Activated naive CD4-positive, alpha-beta T cell treated with anti-CD3 and anti-CD28 coated beads for 36 hours (primary cell): Measurements from ENCODE around the gene MMP25. TPM values are rescaled to one million over a fixed set of nuclear protein-coding genes. Genes with fewer than 3 reads are reported as not detected.

Source experiments
- CTCF ChIA-PET: fragments of 350-600 bp; sonication (Branson Sonifier 250); formaldehyde crosslinking; loops from one replicate; lab custom pipeline; 2021; ENCODE audit warnings: antibody characterized with exemption; lab: Charles Lee
- DNase-seq: peaks from one replicate; pipeline ENCODE4 v3.0.0-alpha.2; 2020
- H3K27ac Mint-ChIP-seq: one replicate; pipeline ENCODE4 v1.8.0; 2021; ENCODE audit warnings: mild to moderate bottlenecking, mixed read lengths
- H3K27me3 Mint-ChIP-seq: one replicate; pipeline ENCODE4 v1.8.0; 2021; ENCODE audit warnings: low read depth, mixed read lengths
- H3K36me3 Mint-ChIP-seq: one replicate; pipeline ENCODE4 v1.8.0; 2021; ENCODE audit warnings: low read depth, mixed read lengths
- H3K4me1 Mint-ChIP-seq: one replicate; pipeline ENCODE4 v1.8.0; 2021; ENCODE audit warnings: low read depth, mixed read lengths
- H3K4me3 Mint-ChIP-seq: one replicate; pipeline ENCODE4 v1.8.0; 2021; ENCODE audit warnings: mild to moderate bottlenecking, moderate library complexity, mixed read lengths
- H3K9me3 Mint-ChIP-seq: one replicate; pipeline ENCODE4 v1.8.0; 2021; ENCODE audit warnings: mixed read lengths
- intact Hi-C: fragments of 100-400 bp; cut with micrococcal nuclease; formaldehyde crosslinking; loops from one replicate; pipeline ENCODE4 v1.15.1; 2023
- total RNA-seq, 2 experiments: library from RNA; stranded (reverse); gene quantifications; one replicate each; pipeline ENCODE4 v1.2.3, GENCODE V29; 2021

MMP25 gene
- total RNA-seq, 2 experiments from 2014 or later = 0.29 to 0.37 TPM

DNA sequence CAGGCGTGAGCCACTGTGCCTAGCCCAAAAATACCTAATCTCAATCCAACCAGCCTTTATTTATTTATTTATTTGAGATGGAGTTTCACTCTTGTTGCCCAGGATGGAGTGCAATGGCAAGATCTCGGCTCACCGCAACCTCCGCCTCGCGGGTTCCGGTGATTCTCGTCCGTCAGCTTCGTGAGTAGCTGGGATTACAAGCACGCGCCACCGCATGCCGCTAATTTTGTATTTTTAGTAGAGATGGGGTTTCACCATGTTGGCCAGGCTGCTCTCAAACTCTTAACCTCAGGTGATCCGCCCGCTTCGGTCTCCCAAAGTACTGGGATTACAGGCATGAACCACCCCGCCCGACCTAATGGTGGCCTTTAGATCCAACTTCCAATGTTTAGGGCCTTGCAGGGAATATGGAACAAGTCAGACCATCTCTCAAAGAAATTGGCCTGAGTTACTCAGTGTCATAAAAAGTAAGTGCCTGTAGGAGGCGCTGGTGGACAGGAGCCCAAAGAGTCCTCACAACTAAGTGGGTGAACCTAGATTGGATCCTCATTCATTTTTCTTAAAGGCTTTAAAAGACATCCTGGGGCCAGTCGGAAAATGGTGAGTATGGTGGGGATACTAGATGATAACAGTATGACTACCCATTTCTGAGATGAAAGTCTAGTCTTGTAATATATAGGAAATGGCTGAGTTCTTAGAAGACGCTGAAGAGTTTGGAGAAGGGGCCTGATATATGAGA lies 48.1 kb downstream of the MMP25 start:
- CTCF ChIA-PET = interaction anchor here (1.3 to 4.6 kb wide), 3 partner anchors 11 to 35 kb away, joined by 5 to 26 read pairs (median 9); no protein-coding TSS in a partner anchor
- DNase-seq = peak; percentile 80
- Mint-ChIP-seq H3K27ac (no peak overlapping the region), H3K4me3 (no peak overlapping the region), H3K36me3 (no peaks in the 10 kb centered on the region), H3K9me3 (no peaks in the 10 kb centered on the region), H3K27me3 (no peaks in the 10 kb centered on the region), H3K4me1 (peaks cover 23% of the 10 kb centered on the region)
- intact Hi-C loops = loop anchor here (1.0 kb wide), 2 partner anchors 30 to 72 kb away; no protein-coding TSS in a partner anchor

DNA sequence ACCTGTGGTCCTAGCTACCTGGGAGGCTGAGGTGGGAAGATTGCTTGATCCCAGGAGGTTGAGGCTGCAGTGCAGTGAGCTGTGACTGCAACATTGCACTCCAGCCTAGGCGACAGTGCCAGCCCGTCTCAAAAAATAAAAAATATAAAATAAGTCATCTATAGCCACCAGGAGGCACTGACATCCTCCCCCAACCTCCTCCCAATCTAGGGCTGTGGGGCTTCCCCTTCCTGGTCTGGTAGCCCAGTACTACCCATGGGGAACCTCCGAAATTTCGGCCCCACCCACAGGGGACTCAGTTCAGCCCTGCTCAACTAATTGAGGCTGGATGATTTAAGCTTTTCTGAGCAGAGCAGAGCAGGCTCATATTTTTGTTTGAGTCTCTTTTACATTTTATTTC lies 49.5 kb downstream of the MMP25 start:
- CTCF ChIA-PET = interaction anchor here (0.6 to 9.5 kb wide), 18 partner anchors 9 to 419 kb away, joined by 3 to 122 read pairs (median 4); partner anchors contain the start of genes HCFC1R1, IL32 and THOC6
- Mint-ChIP-seq H3K36me3 (no peaks in the 10 kb centered on the region), H3K4me3 (no peak overlapping the region), H3K4me1 (peaks cover 29% of the 10 kb centered on the region), H3K27me3 (no peaks in the 10 kb centered on the region), H3K9me3 (no peaks in the 10 kb centered on the region), H3K27ac (no peak overlapping the region)
- DNase-seq = peak; percentile 76
- intact Hi-C loops = loop anchor here (1.0 kb wide), 1 partner anchor 33 kb away; no protein-coding TSS in a partner anchor

DNA sequence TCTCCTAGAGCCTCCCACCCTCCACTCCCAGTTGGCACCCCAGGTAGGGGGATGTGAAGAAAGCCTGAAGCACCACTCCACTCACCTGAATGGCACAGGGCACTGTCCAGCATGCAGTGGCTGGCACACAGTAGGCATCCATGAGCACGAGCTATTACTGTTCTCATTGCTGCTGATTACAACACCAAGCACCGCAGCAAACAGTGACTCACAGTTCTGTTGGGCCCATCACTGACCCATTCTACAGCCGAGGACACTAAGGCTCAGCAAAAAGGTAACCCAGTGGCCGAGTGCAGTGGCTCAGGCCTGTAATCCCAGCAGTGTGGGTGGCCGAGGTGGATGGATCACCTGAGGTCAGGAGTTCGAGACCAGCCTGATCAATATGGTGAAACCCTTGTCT lies 50.0 kb downstream of the MMP25 start:
- Mint-ChIP-seq H3K36me3 (no peaks in the 10 kb centered on the region), H3K4me3 (no peak overlapping the region), H3K4me1 (peaks cover 29% of the 10 kb centered on the region), H3K27me3 (no peaks in the 10 kb centered on the region), H3K9me3 (no peaks in the 10 kb centered on the region), H3K27ac (no peak overlapping the region)
- CTCF ChIA-PET = interaction anchor here (0.5 to 9.5 kb wide), 16 partner anchors 9 to 419 kb away, joined by 3 to 122 read pairs (median 4); partner anchors contain the start of genes HCFC1R1, IL32 and THOC6
- intact Hi-C loops = loop anchor here (1.0 kb wide), 1 partner anchor 33 kb away; no protein-coding TSS in a partner anchor
- no peak for DNase-seq

DNA sequence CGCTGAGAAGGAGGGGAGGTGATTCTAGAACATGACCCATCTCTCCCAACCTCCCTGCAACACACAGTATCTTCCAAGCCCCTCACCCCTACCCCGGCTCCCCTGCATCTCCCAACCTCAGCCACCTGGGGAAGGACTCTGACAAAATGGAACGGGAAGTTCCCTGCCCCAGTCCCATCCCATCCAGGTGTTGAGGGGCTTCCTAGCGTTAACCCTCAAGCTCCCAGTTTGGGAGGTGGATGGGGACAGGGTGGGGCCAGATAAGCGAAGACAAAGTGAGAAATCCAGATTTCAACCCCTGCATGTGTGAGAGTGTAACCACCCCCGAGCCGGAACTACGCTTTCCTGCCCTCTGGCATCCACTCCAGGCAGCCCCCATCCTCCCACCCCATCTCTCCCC lies 50.9 kb downstream of the MMP25 start:
- Mint-ChIP-seq H3K9me3 (no peaks in the 10 kb centered on the region), H3K36me3 (no peaks in the 10 kb centered on the region), H3K4me1 (peaks cover 34% of the 10 kb centered on the region), H3K27me3 (no peaks in the 10 kb centered on the region), H3K4me3 (no peak overlapping the region), H3K27ac (no peak overlapping the region)
- DNase-seq = no peak
- CTCF ChIA-PET = interaction anchor here (0.6 to 9.5 kb wide), 9 partner anchors 17 to 216 kb away, joined by 3 to 122 read pairs (median 5); partner anchors contain the start of gene IL32
- intact Hi-C loops = no loop called here

DNA sequence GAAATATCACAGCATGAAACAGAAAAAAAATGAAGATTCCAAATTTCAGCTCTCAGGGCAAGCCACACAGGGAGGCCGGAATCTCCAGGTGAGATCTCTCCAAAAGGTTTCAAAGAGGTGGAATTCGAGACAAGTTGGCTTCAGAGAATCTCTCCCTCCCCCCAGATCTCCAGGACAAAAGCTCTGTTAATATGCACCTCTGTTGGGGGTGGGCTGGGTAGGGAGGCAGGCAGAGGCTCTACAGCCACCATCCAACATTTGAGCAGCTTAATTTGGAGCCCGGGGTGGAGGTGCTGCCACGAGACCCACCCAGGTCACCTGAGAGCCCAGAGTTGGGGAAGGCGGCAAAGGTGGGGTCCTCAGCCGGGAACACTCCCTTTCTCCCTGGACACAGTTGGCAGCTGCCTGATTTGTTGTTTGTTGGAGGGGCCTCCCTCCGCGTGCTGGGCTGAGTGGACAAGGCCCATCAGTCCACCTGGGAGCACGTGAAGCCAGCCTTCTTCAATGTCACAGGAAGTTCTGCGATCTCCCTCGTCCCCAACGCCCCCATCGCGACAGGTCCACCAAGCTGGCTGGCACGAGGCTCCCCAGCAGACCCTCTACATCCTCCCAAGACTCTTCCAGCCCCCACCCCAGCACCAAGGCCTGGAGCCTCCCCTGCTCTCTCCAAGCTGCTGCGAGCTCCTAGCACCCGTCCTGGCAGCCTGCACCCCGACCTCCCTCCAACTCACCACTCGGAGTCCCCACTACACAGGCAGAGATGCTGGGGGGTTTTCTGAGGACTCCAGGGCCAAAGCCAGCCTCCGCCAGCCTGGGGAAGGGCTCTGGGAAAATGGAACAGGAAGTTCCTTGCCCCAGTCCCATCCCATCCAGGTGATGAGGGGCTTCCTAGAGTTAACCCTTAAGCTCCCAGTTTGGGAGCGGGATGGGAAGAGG lies 52.4 kb downstream of the MMP25 start, which contains the start of gene ZSCAN10:
Gene ZSCAN10, minus strand, starts transcription at position 836 of the 936 bp plus-strand sequence. CDS start 6,357 bp downstream, outside the sequence.
- no peaks in the 10 kb centered on the region for H3K27me3 Mint-ChIP-seq
- no peak within 1 kb of the TSS for H3K27ac Mint-ChIP-seq
- no peaks in the 10 kb centered on the region for H3K9me3 Mint-ChIP-seq
- DNase-seq = no peak
- CTCF ChIA-PET = interaction anchor here (0.8 to 9.5 kb wide), 5 partner anchors 28 to 73 kb away, joined by 3 to 122 read pairs (median 4); no protein-coding TSS in a partner anchor
- intact Hi-C loops = no loop called here
- peak within 1 kb of the TSS; percentile 69 for H3K4me3 Mint-ChIP-seq
- H3K4me1 Mint-ChIP-seq = peaks cover 41% of the 10 kb centered on the region
- no peaks in the 10 kb centered on the region for H3K36me3 Mint-ChIP-seq

DNA sequence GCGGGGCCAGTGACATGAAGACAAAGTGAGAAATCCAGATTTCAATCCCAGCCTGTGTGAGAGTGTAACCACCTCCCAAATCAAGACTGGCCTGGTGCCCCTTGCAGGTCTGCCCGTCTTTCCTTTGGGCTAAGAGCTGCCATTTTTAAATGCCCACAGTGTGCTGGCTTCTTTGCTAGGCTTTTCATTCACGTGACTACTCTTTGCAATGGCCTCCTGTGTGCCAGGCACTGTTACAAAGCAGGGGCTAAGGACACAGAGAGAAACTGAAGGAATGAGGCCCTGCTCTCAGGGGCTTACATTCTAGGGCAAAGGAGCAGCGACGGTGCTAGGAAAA lies 53.0 kb downstream of the MMP25 start:
- Mint-ChIP-seq H3K9me3 (no peaks in the 10 kb centered on the region), H3K27ac (no peak overlapping the region), H3K4me1 (peaks cover 41% of the 10 kb centered on the region), H3K27me3 (no peaks in the 10 kb centered on the region), H3K4me3 (no peak overlapping the region), H3K36me3 (no peaks in the 10 kb centered on the region)
- intact Hi-C loops = no loop called here
- no peak for DNase-seq
- CTCF ChIA-PET = interaction anchor here (0.7 to 9.5 kb wide), 4 partner anchors 25 to 73 kb away, joined by 3 to 122 read pairs (median 4); no protein-coding TSS in a partner anchor

DNA sequence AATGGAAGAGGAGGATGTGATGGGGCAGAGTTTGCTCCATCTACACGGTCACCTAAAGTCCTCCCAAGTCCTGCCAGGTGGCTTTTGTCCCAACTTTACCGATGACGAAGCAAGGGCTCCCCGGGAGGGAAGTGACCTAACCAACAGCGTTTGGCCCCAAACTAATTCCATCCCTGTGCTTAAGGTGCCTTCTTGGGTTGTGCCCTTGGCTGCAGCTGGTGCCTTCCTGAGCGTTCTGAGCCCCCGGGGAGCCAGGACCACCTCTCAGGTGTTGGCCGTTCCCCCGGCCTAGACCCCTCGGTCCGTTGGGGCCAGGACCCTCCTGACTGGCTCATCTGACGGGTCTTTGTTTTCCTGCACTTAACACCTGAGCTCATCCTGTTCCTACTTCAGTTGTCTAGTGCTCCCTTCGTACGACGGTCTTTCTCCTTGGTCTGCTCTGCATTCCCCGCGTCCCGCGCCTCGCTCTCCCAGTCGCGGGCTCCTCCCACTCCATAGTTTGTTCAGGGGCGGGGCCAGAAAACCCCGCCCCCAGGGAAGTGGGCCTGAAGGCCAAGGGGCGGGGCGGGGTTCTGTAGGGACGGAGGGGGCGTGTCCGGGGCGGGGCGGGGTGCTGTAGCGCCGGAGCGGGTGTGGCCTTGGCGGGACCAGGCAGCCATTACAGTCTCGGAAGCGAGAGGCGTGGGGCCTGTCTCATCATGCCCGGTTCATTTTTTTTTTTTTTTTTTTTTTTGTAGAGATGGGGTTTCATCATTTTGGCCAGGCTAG lies 53.6 kb downstream of the MMP25 start:
- peaks cover 36% of the 10 kb centered on the region for H3K4me1 Mint-ChIP-seq
- DNase-seq = peak; percentile 97
- H3K9me3 Mint-ChIP-seq = no peaks in the 10 kb centered on the region
- no peaks in the 10 kb centered on the region for H3K36me3 Mint-ChIP-seq
- no peaks in the 10 kb centered on the region for H3K27me3 Mint-ChIP-seq
- intact Hi-C loops = loop anchor here (1.0 to 2.0 kb wide), 7 partner anchors 24 to 401 kb away; partner anchors contain the start of gene CLUAP1
- peak overlapping the region; percentile 69 for H3K4me3 Mint-ChIP-seq
- CTCF ChIA-PET = interaction anchor here (0.7 to 9.5 kb wide), 6 partner anchors 25 to 66 kb away, joined by 3 to 122 read pairs (median 4); partner anchors contain the start of gene ZNF213
- H3K27ac Mint-ChIP-seq = no peak overlapping the region

DNA sequence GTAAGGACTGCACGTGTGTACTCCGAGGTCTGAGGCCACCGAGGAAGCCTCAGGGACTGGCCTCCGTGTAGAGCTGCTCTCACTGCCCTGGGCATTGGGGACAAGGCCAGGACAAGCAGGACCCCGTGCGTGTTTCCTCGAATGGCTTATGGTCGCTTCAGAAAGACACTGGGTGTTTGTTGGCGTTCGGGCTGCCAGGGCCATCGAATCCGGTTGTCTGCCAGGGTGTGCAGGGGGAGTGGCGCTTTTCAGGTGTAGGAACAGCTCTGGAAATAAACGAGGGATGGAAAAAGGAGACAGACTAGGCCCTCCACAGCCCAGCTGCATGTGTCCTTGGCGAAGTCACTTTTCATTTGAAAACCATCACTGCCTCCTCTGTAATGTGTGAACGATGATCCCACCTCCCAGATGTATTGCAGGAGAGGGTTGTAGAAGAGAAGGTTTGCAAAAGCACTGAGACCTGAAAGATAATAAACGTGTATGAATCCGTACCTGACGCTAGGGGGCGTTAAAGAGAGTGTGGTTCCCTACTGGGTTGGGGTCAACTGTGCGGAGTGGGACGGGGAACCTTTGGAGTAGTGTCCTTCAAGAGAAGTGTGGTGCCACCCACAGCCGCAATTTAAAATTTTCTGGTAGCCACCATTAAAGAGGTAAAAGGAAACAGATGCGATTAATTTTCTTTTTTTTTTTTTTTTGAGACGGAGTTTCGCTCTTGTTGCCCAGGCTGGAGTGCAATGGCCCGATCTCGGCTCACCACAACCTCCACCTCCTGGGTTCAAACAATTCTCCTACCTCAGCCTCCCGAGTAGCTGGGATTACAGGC lies 54.9 kb downstream of the MMP25 start:
- intact Hi-C loops = loop anchor here (2.0 kb wide), 4 partner anchors 26 to 400 kb away; partner anchors contain the start of gene CLUAP1
- no peaks in the 10 kb centered on the region for H3K9me3 Mint-ChIP-seq

DNA sequence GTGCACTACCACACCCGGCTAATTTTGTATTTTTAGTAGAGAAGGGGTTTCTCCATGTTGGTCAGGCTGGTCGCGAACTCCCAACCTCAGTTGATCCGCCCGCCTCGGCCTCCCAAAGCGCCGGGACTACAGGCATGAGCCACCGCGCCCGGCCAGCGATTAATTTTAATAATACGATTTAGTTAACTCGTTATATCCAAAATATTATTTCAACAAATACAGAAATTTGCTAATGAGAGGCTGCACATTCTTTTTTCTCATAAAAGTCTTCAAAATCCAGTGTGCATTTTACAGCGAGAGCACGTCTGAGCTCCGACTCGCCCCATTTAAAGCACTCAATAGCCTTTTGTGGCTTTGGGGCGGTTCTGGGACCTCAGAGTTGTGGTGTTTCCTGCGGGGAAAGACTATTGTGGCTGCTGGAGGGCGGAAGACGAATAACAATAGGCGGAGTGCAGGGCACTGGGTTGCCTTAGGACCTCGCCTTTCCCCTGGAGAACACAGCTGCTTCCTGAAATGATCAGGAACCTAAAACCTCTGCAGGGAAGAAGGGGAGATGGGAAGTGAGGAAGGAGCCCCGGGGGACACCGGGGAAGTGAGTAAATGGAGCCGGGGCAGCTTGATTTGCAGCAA lies 55.6 kb downstream of the MMP25 start:
- Mint-ChIP-seq H3K36me3 (no peaks in the 10 kb centered on the region), H3K27ac (peak overlapping the region; percentile 88), H3K4me1 (peaks cover 35% of the 10 kb centered on the region), H3K4me3 (peak overlapping the region; percentile 75), H3K9me3 (no peaks in the 10 kb centered on the region), H3K27me3 (no peaks in the 10 kb centered on the region)
- DNase-seq = peak; percentile 56
- intact Hi-C loops = loop anchor here (2.0 kb wide), 4 partner anchors 27 to 399 kb away; partner anchors contain the start of gene CLUAP1
- CTCF ChIA-PET = interaction anchor here (1.3 to 9.5 kb wide), 9 partner anchors 10 to 66 kb away, joined by 3 to 122 read pairs (median 5); no protein-coding TSS in a partner anchor

More for the DNA sequence above, 54.9 kb downstream of the MMP25 start:
- H3K27ac Mint-ChIP-seq = peak overlapping the region; percentile 88
- H3K4me3 Mint-ChIP-seq = peak overlapping the region; percentile 75
- peaks cover 35% of the 10 kb centered on the region for H3K4me1 Mint-ChIP-seq
- no peaks in the 10 kb centered on the region for H3K27me3 Mint-ChIP-seq
- CTCF ChIA-PET = interaction anchor here (0.8 to 9.5 kb wide), 13 partner anchors 10 to 69 kb away, joined by 3 to 122 read pairs (median 5); partner anchors contain the start of gene ZNF213
- H3K36me3 Mint-ChIP-seq = no peaks in the 10 kb centered on the region
- peak; percentile 76 for DNase-seq
